Activated CD4-positive, CD25-positive, alpha-beta regulatory T cell treated with anti-CD3 and anti-CD28 coated beads, Interleukin-2, amount 50 U/mL, for 16 hours (primary cell): Measurements from ENCODE around the gene CCNL1.
"Not testable (repeated sequence)": the region's sequence is repeated elsewhere in the genome, so short reads cannot be mapped to it uniquely, and the experiment has no call there.

Source experiments
- DNase-seq: peaks from one replicate; pipeline ENCODE4 v3.0.0-alpha.2; 2020; ENCODE audit warnings: low read depth, low spot score

The CCNL1 gene

GRCh38 chr3:157104521-157104920, 55.4 kb downstream of the CCNL1 start:
- no peak for DNase-seq

- no peak for DNase-seq
These were observed 56.1 kb downstream of the CCNL1 start for GRCh38 chr3:157103860-157104259.

- DNase-seq, result no peak
These were observed 56.7 kb downstream of the CCNL1 start for GRCh38 chr3:157103280-157103679.

GRCh38 chr3:157102595-157102994, 57.4 kb downstream of the CCNL1 start:
- not testable (repeated sequence) for DNase-seq

- no peak for DNase-seq
These were observed 57.8 kb downstream of the CCNL1 start for GRCh38 chr3:157102098-157102497.

- DNase-seq, result no peak
These were observed 58.5 kb downstream of the CCNL1 start for GRCh38 chr3:157101486-157101885.

- DNase-seq, result no peak
These were observed 59.1 kb downstream of the CCNL1 start for GRCh38 chr3:157100608-157101396.

- no peak for DNase-seq
These were observed 59.9 kb downstream of the CCNL1 start for GRCh38 chr3:157100096-157100477.

- no peak for DNase-seq
These were observed 60.4 kb downstream of the CCNL1 start for GRCh38 chr3:157099326-157100095.

GRCh38 chr3:157098823-157099185, 61.1 kb downstream of the CCNL1 start:
- DNase-seq, result no peak

- DNase-seq, result no peak
These were observed 61.7 kb downstream of the CCNL1 start for GRCh38 chr3:157098121-157098822.
